ENCODE data around the gene NAA40. TPM values are rescaled to one million over a fixed set of nuclear protein-coding genes. Genes with fewer than 3 reads are reported as not detected.
A peak's percentile ranks its signal among the peaks of the same experiment; 100 is the strongest.

Gene NAA40
- total RNA-seq, 2 donors from 2014 or later, result 20.2 to 30.9 TPM

DNA sequence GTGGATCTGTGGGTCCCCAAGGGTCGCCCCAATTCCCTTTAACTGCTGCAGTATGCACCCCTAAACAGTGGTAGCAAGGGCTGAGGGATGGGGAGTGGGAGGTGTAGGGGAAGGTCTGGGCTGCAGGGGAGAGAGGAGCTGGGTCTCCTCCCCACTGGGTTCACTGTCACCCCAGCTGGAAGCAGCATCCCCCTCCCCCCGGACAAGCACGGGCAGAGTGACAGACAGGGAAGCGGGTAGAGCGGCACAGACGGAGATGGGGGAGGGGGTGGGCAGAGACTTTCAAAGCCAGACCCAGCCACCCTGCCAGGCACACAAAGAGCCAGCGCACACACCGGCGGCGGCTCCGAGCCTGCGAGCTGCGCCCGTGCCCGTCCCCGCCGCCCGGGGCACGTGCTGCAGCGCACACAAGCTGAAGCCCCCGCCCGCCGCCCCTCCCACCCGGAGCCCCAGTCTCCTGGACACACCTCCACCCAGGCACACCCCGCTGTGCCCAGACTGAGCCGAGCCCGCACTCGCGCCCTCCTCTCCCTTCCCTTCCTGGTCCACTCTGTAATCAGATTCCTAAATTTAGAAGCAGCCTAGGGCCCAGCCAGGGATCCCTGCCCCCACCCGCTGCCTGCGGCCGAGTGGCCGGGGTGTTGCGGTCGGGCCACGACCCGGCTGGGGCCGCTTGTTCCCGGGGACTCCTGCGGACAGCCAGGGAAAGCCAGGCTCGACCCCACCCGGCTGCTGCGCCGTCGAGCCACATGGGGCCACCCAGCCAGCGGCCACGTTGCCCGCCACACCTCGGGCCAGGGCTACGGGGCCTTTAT, 20.9 kb upstream of the NAA40 start:
- Mint-ChIP-seq H3K27me3 (no peaks in the 10 kb centered on the region), H3K36me3 (ENCODE audit: low read depth) (no peaks in the 10 kb centered on the region), H3K27ac (no peak overlapping the region), H3K4me3 (peak overlapping the region; percentile 65), H3K4me1 (peaks cover 5% of the 10 kb centered on the region), H3K9me3 (no peaks in the 10 kb centered on the region)
- ATAC-seq (replicated peaks), result peak; percentile 14

DNA sequence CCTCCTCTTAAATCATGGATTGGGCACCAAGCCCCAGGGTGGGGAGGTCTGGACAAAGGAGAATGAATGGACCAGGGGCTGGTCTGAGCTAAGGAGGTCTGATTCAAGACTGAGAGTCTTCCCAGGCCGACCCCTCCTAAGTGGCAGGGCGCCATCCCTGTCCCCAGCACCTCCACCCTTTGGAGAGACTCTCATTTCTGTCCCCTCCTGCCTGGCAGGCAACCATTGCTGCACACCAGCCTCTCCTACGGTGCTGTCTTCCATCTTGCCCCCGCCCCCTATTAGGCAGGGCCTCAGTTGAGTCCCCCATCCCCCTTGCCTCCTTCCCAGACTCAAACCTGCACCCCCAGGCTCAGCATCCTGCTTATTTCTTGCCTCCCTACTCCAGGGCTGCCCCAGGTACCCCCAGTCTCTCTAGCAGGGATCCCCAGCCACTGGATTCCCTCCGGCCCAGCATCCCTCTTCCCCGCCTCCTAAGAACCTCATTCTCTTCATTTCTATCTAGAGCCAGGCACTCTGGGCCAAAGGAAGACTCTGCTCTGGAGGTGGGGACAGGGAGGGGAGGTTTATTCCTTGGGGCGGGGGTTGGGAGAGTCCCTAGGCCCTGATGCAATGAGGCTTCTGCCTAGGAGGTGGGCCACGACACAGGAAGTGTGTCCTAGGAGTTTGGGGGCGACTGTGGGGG, 20.2 kb upstream of the NAA40 start:
- H3K4me1 Mint-ChIP-seq, result peaks cover 5% of the 10 kb centered on the region
- no peak overlapping the region for H3K27ac Mint-ChIP-seq
- peak overlapping the region; percentile 29 for H3K4me3 Mint-ChIP-seq
- no peaks in the 10 kb centered on the region for H3K27me3 Mint-ChIP-seq
- H3K9me3 Mint-ChIP-seq, result no peaks in the 10 kb centered on the region
- ATAC-seq (replicated peaks), result no peak
- no peaks in the 10 kb centered on the region for H3K36me3 Mint-ChIP-seq (ENCODE audit: low read depth)

DNA sequence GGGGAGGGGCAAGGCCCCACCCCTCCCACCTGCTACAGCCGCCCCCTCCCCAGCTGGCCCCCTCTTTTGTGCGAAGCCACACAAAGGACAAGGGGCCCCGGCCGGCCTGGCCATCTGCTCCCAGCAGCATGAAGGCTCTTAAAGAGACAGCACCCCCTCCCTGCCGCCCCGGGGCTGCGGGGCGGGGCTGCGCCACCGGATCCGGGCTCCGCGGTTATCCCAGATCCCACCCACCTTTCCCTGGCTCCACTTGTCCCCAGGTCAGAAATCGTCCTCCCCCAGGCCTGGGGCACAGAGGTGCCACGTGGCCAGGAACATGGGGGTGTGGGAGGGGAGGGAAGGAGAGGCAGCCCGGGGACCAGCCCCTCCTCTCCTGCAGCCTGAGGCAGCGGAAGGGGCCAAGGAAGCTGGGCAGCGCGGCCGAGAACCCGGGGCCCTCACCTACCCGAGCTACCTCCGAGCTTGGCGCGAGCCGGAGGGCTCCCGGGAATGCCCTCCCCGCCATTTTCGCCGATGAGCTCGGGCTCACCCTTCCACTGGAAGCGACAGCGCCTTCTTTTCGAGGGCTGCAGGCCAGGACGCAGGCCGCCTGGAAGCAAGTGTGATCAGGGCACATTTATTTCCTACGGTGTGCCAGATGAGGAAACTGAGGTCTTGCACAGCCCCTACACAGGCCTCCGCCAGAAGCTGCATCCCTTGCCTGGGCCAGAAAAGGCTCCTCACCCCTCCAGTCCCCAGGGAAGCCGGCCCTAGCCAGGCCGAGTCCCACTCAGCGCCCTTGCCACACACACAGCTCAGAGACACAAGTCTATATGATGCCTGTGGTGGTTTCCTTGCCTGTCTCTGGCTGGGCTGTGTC, 19.3 kb upstream of the NAA40 start:
- no peaks in the 10 kb centered on the region for H3K27me3 Mint-ChIP-seq
- H3K4me3 Mint-ChIP-seq, result no peak overlapping the region
- no peaks in the 10 kb centered on the region for H3K9me3 Mint-ChIP-seq
- peaks cover 5% of the 10 kb centered on the region for H3K4me1 Mint-ChIP-seq
- ATAC-seq (replicated peaks), result no peak
- H3K27ac Mint-ChIP-seq, result no peak overlapping the region
- H3K36me3 Mint-ChIP-seq (ENCODE audit: low read depth), result no peaks in the 10 kb centered on the region

DNA sequence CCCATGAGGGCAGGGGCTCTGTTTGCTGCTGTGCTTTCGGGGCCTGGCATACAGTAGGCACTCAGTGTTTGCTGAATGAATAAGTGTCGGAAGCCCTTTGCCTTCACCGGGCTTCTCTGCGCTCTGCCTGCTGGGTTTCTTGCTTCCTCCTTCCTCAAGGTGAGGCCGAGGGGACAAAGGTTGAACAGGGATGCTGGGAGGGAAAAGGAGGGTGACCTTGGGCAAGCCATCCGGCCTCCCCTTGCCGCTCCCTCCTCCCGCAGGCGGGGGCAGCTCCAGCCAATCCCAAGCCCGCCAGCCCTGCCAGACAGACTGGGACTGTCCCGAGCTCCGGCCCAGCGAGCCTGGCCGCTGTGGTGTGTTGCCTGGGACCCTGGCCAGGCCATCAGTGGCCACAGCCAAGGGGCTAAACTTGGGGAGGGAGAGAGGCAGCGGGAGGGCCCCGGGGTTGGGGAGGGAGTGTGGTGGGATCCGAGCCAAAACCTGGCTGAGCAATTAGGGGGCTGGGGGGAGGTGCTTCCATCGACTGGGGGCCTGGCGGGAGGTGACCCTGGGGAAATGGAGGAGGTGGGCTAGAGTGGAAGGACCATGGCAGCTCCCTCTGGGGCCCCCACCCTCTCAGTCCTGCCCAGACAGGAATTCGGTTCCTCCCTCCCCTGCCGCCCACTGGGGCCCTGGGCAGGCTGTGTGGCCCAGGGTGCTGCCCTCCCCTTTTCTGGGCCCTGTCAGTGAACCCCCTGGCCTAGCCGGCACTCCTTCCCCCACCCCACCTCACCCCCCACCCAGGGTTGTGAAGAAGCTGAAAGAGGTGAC, 18.5 kb upstream of the NAA40 start:
- Mint-ChIP-seq H3K27me3 (no peaks in the 10 kb centered on the region), H3K36me3 (ENCODE audit: low read depth) (no peaks in the 10 kb centered on the region), H3K4me1 (peaks cover 5% of the 10 kb centered on the region), H3K27ac (no peak overlapping the region), H3K9me3 (no peaks in the 10 kb centered on the region), H3K4me3 (no peak overlapping the region)
- no peak for ATAC-seq (replicated peaks)

DNA sequence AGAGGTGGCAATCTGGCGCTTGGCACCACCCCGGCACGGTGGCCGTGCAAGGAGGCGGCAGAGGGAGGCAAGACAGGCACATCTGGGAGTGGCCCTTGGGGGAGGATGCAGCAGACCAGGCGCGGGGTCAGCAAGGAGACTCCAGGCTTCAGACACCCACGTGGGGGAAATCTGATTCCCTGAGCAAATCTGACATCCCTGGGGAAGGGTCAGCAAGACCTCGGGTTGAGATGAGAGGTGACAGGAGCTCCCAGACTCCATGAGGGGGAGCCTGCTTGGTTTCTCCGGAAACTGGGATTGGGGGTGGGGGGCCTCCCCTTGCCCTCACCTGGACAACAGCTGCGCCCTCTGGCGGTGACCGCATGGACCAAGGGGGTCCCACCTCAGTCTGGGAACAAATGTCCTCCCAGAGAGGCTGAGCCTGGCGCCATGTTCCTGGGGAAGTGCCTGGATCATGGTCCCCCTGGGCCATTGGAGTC, 17.8 kb upstream of the NAA40 start:
- no peak overlapping the region for H3K27ac Mint-ChIP-seq
- no peaks in the 10 kb centered on the region for H3K36me3 Mint-ChIP-seq (ENCODE audit: low read depth)
- H3K27me3 Mint-ChIP-seq, result no peaks in the 10 kb centered on the region
- no peaks in the 10 kb centered on the region for H3K9me3 Mint-ChIP-seq
- H3K4me1 Mint-ChIP-seq, result peaks cover 5% of the 10 kb centered on the region
- no peak overlapping the region for H3K4me3 Mint-ChIP-seq
- peak; percentile 25 for ATAC-seq (replicated peaks)

DNA sequence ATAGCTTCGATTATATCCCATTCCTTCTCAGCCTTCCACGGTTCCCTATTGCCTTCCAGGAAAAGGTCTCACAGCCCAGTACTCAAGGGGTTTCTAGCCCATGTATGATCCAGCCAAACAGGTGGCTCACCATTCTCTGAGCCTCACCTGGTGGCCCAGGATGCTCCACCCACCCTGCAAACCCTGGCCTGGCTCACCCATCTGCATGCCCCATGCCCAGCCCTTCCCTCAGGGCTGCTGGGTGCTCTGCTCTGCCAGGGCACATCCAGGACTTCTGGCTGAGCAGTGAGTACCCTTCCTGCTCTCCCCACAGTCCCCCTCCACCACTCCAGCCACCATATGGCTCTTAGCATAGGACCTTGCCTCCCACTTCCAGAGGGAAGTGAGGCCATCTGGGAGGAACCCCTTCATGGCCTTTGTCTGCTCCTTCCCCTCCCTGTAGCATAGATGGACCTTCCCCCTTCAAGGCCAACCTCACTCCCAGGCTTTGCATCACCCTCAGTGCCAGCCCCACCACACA, 16.1 kb upstream of the NAA40 start:
- no peak for ATAC-seq (replicated peaks)
- H3K27me3 Mint-ChIP-seq, result no peaks in the 10 kb centered on the region
- H3K4me3 Mint-ChIP-seq, result no peak overlapping the region
- H3K4me1 Mint-ChIP-seq, result peaks cover 5% of the 10 kb centered on the region
- no peaks in the 10 kb centered on the region for H3K36me3 Mint-ChIP-seq (ENCODE audit: low read depth)
- peak overlapping the region; percentile 40 for H3K27ac Mint-ChIP-seq
- no peaks in the 10 kb centered on the region for H3K9me3 Mint-ChIP-seq

DNA sequence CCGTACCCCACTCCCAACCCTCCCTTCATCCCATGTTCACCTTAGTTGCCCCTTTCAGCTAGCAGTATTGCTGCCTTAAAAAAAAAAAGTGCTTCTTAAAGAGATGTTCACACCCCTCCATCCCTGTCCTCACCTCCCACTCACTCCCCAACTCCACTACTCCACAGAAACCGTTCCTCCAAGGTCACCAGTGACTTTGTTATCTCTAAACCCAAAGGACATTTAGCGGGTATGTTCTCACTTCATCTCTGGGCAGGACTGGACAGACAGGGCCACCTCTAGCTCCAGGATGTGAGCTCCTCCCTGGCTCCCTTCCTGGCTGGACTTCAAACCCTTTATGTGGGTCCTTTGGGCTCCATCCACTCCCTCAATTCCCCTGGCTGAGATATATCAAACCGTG, 15.5 kb upstream of the NAA40 start:
- Mint-ChIP-seq H3K9me3 (no peaks in the 10 kb centered on the region), H3K4me1 (peaks cover 5% of the 10 kb centered on the region), H3K4me3 (no peak overlapping the region), H3K27me3 (no peaks in the 10 kb centered on the region), H3K27ac (peak overlapping the region; percentile 40), H3K36me3 (ENCODE audit: low read depth) (no peaks in the 10 kb centered on the region)
- ATAC-seq (replicated peaks), result no peak

DNA sequence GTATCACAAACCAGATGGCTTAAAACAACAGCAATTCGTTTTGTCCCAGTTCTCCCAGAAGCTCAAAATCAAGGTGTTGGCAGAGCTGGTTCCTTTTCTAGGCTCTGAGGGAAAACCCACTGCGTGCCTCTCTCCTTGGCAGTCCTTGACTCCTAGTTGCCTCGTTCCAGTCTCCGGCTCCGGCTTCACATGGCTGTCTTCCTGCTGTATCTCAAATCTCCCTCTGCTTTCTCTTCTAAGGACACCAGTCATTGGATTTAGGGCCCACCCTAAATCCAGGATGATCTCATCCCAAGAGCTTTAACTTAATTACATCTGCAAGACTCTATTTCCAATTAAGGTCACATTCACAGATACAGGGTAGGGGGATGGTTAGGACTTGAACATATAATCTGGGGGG, 9.2 kb upstream of the NAA40 start:
- H3K4me1 Mint-ChIP-seq, result no peaks in the 10 kb centered on the region
- ATAC-seq (replicated peaks), result no peak
- H3K27ac Mint-ChIP-seq, result no peak overlapping the region
- H3K4me3 Mint-ChIP-seq, result no peak overlapping the region
- no peaks in the 10 kb centered on the region for H3K27me3 Mint-ChIP-seq
- H3K36me3 Mint-ChIP-seq (ENCODE audit: low read depth), result no peaks in the 10 kb centered on the region
- H3K9me3 Mint-ChIP-seq, result no peaks in the 10 kb centered on the region

DNA sequence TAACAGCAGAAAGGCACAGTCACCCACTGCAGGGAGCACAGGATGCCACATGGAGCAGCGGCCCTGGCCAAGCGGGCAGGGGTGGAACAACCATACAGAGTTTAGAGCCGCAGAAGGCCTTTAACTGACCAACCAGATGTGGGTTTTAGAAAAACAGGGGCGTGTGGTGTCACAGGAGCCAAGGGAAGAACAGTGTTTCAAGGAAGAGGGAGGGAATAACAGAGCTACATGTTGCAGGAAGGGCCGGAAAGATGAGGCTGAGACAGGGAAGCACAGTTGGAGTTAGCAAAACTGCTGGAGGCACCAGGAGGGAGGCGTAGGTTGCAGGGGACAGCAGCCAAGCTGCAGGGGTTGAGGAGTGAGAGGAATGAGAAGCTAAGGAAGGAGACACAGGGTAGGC, 7.8 kb upstream of the NAA40 start:
- Mint-ChIP-seq H3K9me3 (no peaks in the 10 kb centered on the region), H3K4me3 (no peak overlapping the region), H3K27me3 (no peaks in the 10 kb centered on the region), H3K36me3 (ENCODE audit: low read depth) (no peaks in the 10 kb centered on the region), H3K4me1 (no peaks in the 10 kb centered on the region), H3K27ac (no peak overlapping the region)
- no peak for ATAC-seq (replicated peaks)

DNA sequence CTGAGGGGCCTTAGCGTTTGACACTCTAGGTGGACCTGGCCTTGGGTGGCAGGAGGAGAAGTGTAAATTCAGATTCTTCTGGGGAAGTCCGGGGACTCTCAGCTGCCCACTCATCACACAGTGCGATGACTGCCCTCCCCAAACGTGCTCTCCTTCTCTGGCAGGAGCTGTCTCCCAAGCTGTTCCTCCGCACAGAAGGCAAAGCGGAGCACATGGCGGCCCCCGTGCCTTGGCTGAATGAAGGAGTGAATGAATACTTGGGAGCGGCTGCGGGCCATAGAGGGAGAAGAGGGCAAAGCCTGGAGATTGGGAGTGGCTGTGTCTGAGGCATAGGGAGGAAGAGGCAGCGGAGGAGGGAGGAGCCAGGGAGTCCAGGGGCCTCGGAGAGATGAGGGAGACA, 6.9 kb upstream of the NAA40 start:
- no peak overlapping the region for H3K4me3 Mint-ChIP-seq
- no peaks in the 10 kb centered on the region for H3K27me3 Mint-ChIP-seq
- no peak overlapping the region for H3K27ac Mint-ChIP-seq
- ATAC-seq (replicated peaks), result no peak
- no peaks in the 10 kb centered on the region for H3K4me1 Mint-ChIP-seq
- no peaks in the 10 kb centered on the region for H3K9me3 Mint-ChIP-seq
- H3K36me3 Mint-ChIP-seq (ENCODE audit: low read depth), result no peaks in the 10 kb centered on the region

DNA sequence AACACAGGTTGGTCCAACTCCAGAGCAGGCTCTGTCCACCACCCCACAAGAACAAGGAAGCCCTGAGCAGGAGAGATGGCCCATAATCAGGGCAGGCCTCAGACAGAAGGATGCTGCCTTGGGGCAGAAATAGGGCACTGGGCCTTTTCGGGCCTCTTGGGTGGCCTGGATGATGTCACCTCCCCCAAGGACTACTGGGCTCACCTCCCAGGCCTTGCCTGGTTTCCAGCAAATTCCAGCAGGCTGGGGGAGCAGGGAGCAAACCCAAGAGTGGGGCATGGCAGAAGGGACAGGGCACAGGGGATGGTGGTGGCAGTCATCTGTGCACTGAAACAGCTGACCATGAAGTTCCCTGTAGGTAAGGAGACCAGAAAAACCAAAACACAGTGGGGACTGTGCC, 5.3 kb upstream of the NAA40 start:
- H3K4me1 Mint-ChIP-seq, result peaks cover 5% of the 10 kb centered on the region
- no peak overlapping the region for H3K4me3 Mint-ChIP-seq
- ATAC-seq (replicated peaks), result no peak
- H3K9me3 Mint-ChIP-seq, result no peaks in the 10 kb centered on the region
- no peak overlapping the region for H3K27ac Mint-ChIP-seq
- no peaks in the 10 kb centered on the region for H3K36me3 Mint-ChIP-seq (ENCODE audit: low read depth)
- H3K27me3 Mint-ChIP-seq, result no peaks in the 10 kb centered on the region

DNA sequence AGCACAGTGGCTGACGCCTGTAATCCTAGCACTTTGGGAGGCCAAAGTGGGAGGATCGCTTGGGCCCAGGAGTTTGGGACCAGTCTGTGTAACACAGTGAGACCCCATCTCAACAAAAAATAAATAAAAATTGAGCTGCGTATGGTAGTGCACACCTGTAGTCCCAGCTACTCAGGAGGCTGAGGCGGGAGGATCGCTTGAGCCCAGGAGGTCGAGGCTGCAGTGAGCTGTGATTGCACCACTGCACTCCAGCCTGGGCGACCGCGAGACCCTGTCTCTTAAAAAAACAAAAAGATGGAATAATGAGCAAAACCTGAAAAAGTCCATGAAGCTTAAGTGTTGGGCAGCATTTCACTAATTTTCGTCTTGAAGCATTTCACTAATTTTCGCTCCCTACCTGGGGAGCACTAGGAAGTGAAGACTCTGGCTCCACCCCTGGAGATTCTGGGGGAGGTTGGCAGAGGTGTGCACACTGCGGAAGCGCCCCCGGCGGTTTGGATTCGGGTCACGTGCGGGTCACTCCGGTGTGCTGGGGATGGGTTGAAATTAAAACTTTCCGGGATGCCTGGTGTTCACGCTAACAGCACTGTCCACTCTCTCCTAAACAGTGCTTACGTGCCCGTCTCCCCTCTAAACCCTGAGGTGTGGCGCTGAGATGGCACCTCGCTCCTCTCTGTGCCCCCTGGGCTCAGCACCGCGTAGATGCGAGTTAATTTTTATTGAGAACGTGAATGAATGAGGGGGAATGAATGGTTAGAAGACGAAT, 906 bp upstream of the NAA40 start:
- H3K4me1 Mint-ChIP-seq, result peaks cover 10% of the 10 kb centered on the region
- peak overlapping the region; percentile 91 for H3K27ac Mint-ChIP-seq
- H3K9me3 Mint-ChIP-seq, result no peaks in the 10 kb centered on the region
- no peaks in the 10 kb centered on the region for H3K27me3 Mint-ChIP-seq
- peaks cover 5% of the 10 kb centered on the region for H3K36me3 Mint-ChIP-seq (ENCODE audit: low read depth)
- ATAC-seq (replicated peaks), result peak; percentile 18
- peak overlapping the region; percentile 94 for H3K4me3 Mint-ChIP-seq

DNA sequence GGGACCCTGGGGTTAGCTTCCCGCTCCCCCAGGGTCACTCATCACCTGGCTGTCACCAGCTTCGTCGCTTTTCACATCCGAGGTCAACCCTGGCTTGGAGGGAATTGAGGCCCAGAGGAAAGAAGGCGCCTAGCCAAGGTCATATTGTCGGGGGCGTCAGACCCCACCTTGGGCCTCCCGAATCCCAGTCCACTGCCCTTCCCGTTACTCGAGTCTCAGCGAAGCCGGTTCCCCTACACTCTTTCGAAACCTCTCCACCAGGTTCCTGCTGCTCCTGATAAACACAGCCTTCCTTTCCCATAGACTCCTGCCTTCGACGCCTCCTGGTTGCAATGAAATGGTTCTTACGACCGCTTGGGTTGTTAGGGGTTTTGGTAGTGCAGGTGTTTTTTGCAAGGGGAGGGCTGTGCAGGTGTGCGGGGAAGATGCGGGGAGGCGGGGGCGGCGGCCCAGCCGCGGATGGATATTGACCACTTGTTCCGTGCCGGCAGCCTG, 642 bp downstream of the NAA40 start:
- H3K27ac Mint-ChIP-seq, result peak overlapping the region; percentile 94
- H3K4me3 Mint-ChIP-seq, result peak overlapping the region; percentile 94
- ATAC-seq (replicated peaks), result no peak
- H3K9me3 Mint-ChIP-seq, result no peaks in the 10 kb centered on the region
- H3K4me1 Mint-ChIP-seq, result peaks cover 10% of the 10 kb centered on the region
- H3K27me3 Mint-ChIP-seq, result no peaks in the 10 kb centered on the region
- peaks cover 5% of the 10 kb centered on the region for H3K36me3 Mint-ChIP-seq (ENCODE audit: low read depth)

Data from activated T-helper 17 cell treated with anti-CD3 and anti-CD28 coated beads, Interleukin-2, amount 50 U/mL, for 72 hours (primary cell).